Activated CD8-positive, alpha-beta T cell treated with anti-CD3 and anti-CD28 coated beads for 36 hours (primary cell): ENCODE data around the gene BCAS1. TPM values are rescaled to one million over a fixed set of nuclear protein-coding genes. Genes with fewer than 3 reads are reported as not detected.

Experiments used
- ATAC-seq: fragments of 200-7000 bp; cut with Tn5 transposase; one replicate; pipeline ENCODE4 v1.10.0; 2021; ENCODE audit warnings: mild to moderate bottlenecking, moderate library complexity
- CTCF ChIA-PET: fragments of 350-600 bp; sonication (Branson Sonifier 250); formaldehyde crosslinking; loops from one replicate; lab custom pipeline; 2021; ENCODE audit warnings: antibody characterized with exemption; lab: Charles Lee
- POLR2A ChIA-PET: fragments of 350-600 bp; sonication (Branson Sonifier 250); formaldehyde crosslinking; loops from one replicate; lab custom pipeline; 2021; ENCODE audit warnings: antibody characterized with exemption; lab: Charles Lee
- DNase-seq: peaks from one replicate; pipeline ENCODE4 v3.0.0-alpha.2; 2020
- H3K27ac Mint-ChIP-seq: one replicate; pipeline ENCODE4 v1.8.0; 2021; ENCODE audit warnings: mild to moderate bottlenecking, mixed read lengths
- H3K27me3 Mint-ChIP-seq: one replicate; pipeline ENCODE4 v1.8.0; 2021; ENCODE audit warnings: mixed read lengths
- H3K36me3 Mint-ChIP-seq: one replicate; pipeline ENCODE4 v1.8.0; 2021; ENCODE audit warnings: low read depth, mixed read lengths
- H3K4me1 Mint-ChIP-seq: one replicate; pipeline ENCODE4 v1.8.0; 2021; ENCODE audit warnings: low read depth, mixed read lengths
- H3K4me3 Mint-ChIP-seq: one replicate; pipeline ENCODE4 v1.8.0; 2021; ENCODE audit warnings: mild to moderate bottlenecking, moderate library complexity, mixed read lengths
- H3K9me3 Mint-ChIP-seq: one replicate; pipeline ENCODE4 v1.8.0; 2021; ENCODE audit warnings: mixed read lengths
- CTCF ChIP-seq: fragments of 200-600 bp; IDR thresholded peaks from one replicate; pipeline ENCODE4 v1.8.0; 2022; ENCODE audit warnings: antibody characterized with exemption, mild to moderate bottlenecking
- intact Hi-C: fragments of 100-400 bp; cut with micrococcal nuclease; formaldehyde crosslinking; loops from one replicate; pipeline ENCODE4 v1.10.0; 2022
- total RNA-seq, 2 experiments: library from RNA; stranded (reverse); gene quantifications; one replicate each; pipeline ENCODE4 v1.2.3, GENCODE V29; 2021

The BCAS1 gene
- total RNA-seq, 2 experiments from 2014 or later = 0.09 TPM; not detected in 1

GRCh38 chr20:53900380-53900999 lies 169.9 kb downstream of the BCAS1 start:
- Mint-ChIP-seq H3K27ac (peak overlapping the region; percentile 94), H3K4me3 (no peak overlapping the region)
- POLR2A ChIA-PET = interaction anchor here (1.4 to 4.9 kb wide), 4 partner anchors 15 to 322 kb away, joined by 3 to 27 read pairs (median 14); no protein-coding TSS in a partner anchor

GRCh38 chr20:53899351-53900167 lies 170.8 kb downstream of the BCAS1 start:
- intact Hi-C loops = loop anchor here (10.0 kb wide), 1 partner anchor 55 kb away; no protein-coding TSS in a partner anchor
- ATAC-seq (peak; percentile 89), DNase-seq (peak; percentile 94)
- H3K27me3 Mint-ChIP-seq = no peaks in the 10 kb centered on the region
- CTCF ChIA-PET = interaction anchor here (0.8 to 6.9 kb wide), 11 partner anchors 12 to 145 kb away, joined by 3 to 61 read pairs (median 5); no protein-coding TSS in a partner anchor
- no peak overlapping the region for H3K4me3 Mint-ChIP-seq
- no peak for TF ChIP-seq CTCF
- no peaks in the 10 kb centered on the region for H3K36me3 Mint-ChIP-seq
- H3K4me1 Mint-ChIP-seq = peaks cover 74% of the 10 kb centered on the region
- peak overlapping the region; percentile 94 for H3K27ac Mint-ChIP-seq
- H3K9me3 Mint-ChIP-seq = no peaks in the 10 kb centered on the region
- POLR2A ChIA-PET = interaction anchor here (0.5 to 4.9 kb wide), 10 partner anchors 9 to 321 kb away, joined by 3 to 27 read pairs (median 3); no protein-coding TSS in a partner anchor

More at GRCh38 chr20:53900380-53900999, 169.9 kb downstream of the BCAS1 start:
- TF ChIP-seq CTCF = no peak
- no peaks in the 10 kb centered on the region for H3K27me3 Mint-ChIP-seq
- no peak for ATAC-seq
- H3K9me3 Mint-ChIP-seq = no peaks in the 10 kb centered on the region
- CTCF ChIA-PET = interaction anchor here (0.6 to 6.9 kb wide), 9 partner anchors 9 to 231 kb away, joined by 3 to 61 read pairs (median 4); no protein-coding TSS in a partner anchor
- no peak for DNase-seq
- no peaks in the 10 kb centered on the region for H3K36me3 Mint-ChIP-seq
- intact Hi-C loops = no loop called here
- peaks cover 68% of the 10 kb centered on the region for H3K4me1 Mint-ChIP-seq

DNA sequence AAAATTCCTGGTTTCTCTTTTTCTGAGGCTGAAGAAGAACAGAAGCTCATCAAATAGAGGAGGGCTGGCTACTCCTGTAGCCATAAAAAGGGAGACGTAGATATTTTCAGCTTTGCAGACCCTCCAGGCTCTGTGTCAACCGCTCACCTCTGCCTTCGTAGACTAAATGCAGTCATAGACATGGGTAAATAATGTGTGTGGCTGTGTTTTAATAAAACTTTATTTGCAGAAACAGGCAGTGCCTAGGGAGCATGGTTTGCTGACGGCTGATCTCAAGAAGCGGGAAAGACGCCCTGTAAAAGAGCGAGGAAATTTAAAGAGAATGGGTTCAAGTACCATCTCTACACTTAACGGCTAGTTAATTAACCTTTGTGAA lies 171.8 kb downstream of the BCAS1 start:
- Mint-ChIP-seq H3K36me3 (no peaks in the 10 kb centered on the region), H3K4me3 (no peak overlapping the region), H3K4me1 (peaks cover 76% of the 10 kb centered on the region), H3K27ac (peak overlapping the region; percentile 94), H3K9me3 (no peaks in the 10 kb centered on the region), H3K27me3 (no peaks in the 10 kb centered on the region)
- CTCF ChIA-PET = interaction anchor here (1.0 to 6.9 kb wide), 8 partner anchors 10 to 144 kb away, joined by 3 to 61 read pairs (median 6); no protein-coding TSS in a partner anchor
- ATAC-seq = no peak
- no peak for DNase-seq
- intact Hi-C loops = loop anchor here (10.0 kb wide), 1 partner anchor 54 kb away; no protein-coding TSS in a partner anchor
- POLR2A ChIA-PET = interaction anchor here (1.2 to 4.9 kb wide), 3 partner anchors 13 to 26 kb away, joined by 3 to 27 read pairs (median 26); no protein-coding TSS in a partner anchor
- no peak for TF ChIP-seq CTCF

DNA sequence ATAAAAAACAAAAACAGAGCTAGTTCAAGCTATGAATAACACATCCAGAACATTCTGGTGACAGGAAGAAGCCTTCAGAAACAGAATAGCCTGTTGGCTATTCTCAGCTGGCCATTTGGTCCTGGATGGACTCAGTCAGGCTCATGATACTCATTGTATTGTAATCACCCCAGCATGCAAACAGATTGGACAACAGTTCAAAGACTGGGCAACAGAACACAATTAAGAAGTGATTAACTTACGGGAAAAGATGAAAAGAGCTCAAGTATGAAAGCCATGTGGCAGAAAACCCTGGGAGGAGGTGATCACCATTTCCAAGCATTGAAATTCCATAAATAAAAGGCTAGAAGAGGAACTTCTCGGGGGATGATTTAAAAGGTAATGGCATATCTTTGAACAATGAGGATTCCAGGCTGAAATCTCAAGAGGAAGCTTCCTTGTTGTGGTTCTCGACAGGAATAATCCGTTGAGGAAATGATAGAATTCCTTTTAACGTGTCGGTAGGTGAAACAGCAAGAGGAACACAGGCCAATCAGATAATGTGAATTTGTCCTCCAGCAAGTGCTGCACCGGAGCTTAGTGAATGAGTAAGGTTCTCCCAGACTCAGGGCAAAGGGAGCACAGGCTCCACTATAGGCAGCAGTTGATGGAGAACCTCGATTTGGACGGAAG lies 172.4 kb downstream of the BCAS1 start:
- ATAC-seq (no peak), DNase-seq (no peak)
- intact Hi-C loops = loop anchor here (10.0 kb wide), 1 partner anchor 53 kb away; no protein-coding TSS in a partner anchor
- H3K27me3 Mint-ChIP-seq = no peaks in the 10 kb centered on the region
- ChIA-PET CTCF (interaction anchor here (1.0 to 6.9 kb wide), 6 partner anchors 11 to 58 kb away, joined by 3 to 61 read pairs (median 7); no protein-coding TSS in a partner anchor), POLR2A (interaction anchor here (0.6 to 4.9 kb wide), 3 partner anchors 13 to 249 kb away, joined by 4 to 27 read pairs (median 26); no protein-coding TSS in a partner anchor)
- peaks cover 75% of the 10 kb centered on the region for H3K4me1 Mint-ChIP-seq
- H3K4me3 Mint-ChIP-seq = no peak overlapping the region
- H3K36me3 Mint-ChIP-seq = no peaks in the 10 kb centered on the region
- no peak for TF ChIP-seq CTCF
- no peaks in the 10 kb centered on the region for H3K9me3 Mint-ChIP-seq
- H3K27ac Mint-ChIP-seq = peak overlapping the region; percentile 94
